Left ventricle myocardium inferior (tissue), 1 donor: ENCODE data around the gene SLC19A1. TPM values are rescaled to one million over a fixed set of nuclear protein-coding genes. Genes with fewer than 3 reads are reported as not detected.

Source experiments
- DNase-seq: peaks from one replicate; pipeline ENCODE4 v3.0.0-alpha.2; 2020
- H3K27ac ChIP-seq: fragments of 200-600 bp; replicated peaks from 2 replicates; pipeline ENCODE4 v1.8.0; 2021
- H3K27me3 ChIP-seq: fragments of 200-600 bp; 2 replicates; pipeline ENCODE4 v1.8.0; 2021; ENCODE audit warnings: low read depth
- H3K36me3 ChIP-seq: fragments of 200-600 bp; 2 replicates; pipeline ENCODE4 v1.8.0; 2021
- H3K4me1 ChIP-seq: fragments of 200-600 bp; 2 replicates; pipeline ENCODE4 v1.8.0; 2021
- H3K4me3 ChIP-seq: fragments of 200-600 bp; 2 replicates; pipeline ENCODE4 v1.8.0; 2021; ENCODE audit warnings: mild to moderate bottlenecking, moderate library complexity
- H3K9me3 ChIP-seq: fragments of 200-600 bp; replicated peaks from 2 replicates; pipeline ENCODE4 v1.8.0; 2021
- intact Hi-C: fragments of 100-400 bp; cut with micrococcal nuclease; formaldehyde crosslinking; loops from one replicate; pipeline ENCODE4 v1.11.0; 2022
- total RNA-seq: library from RNA; stranded (reverse); fragmentation: NEBNext Ultra II Directional; extraction: Animal tissue kit (Norgen Biotek cat#: 25700); gene quantifications from one replicate; pipeline ENCODE4 v1.2.1, GENCODE V29; 2021
- TF ChIP-seq, protein P1 (sequence below): fragments of 200-600 bp; IDR thresholded peaks from 2 replicates; pipeline ENCODE4 v1.8.0; 2021; ENCODE audit warnings: antibody characterized with exemption, mild to moderate bottlenecking, borderline replicate concordance
- donor health status: DM: no; HTN: yes; CAD: no; lungs with severe emphysema.

The SLC19A1 gene
- total RNA-seq, 1 donor from 2014 or later: 4.9 TPM

DNA sequence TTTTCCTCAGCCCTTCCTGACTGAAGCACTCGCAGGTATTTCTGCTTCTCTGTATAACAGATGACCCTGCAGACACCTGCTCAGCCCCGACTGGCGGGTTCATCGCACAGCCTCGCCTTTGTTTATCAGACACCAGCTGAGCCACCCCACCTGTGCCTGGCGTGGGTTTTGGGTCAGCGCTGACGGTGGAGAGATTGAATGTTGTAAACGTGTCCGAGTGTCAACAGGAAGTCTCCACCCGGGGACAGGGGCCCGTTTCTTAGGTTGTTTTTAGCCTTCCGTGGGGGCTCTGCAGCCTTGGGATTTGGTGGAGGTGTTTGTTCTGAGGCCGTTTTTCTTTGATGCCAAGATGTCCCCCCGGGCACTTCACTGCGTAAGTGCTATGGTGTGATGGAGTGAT, 77.1 kb downstream of the SLC19A1 start:
- intact Hi-C loops: no loop called here
- no peaks in the 10 kb centered on the region for H3K27me3 ChIP-seq
- no peak overlapping the region for H3K27ac ChIP-seq
- peaks cover 19% of the 10 kb centered on the region for H3K9me3 ChIP-seq
- H3K4me3 ChIP-seq: no peak overlapping the region
- peak; percentile 15 for DNase-seq
- peaks cover 12% of the 10 kb centered on the region for H3K4me1 ChIP-seq
- TF ChIP-seq, protein P1, sequence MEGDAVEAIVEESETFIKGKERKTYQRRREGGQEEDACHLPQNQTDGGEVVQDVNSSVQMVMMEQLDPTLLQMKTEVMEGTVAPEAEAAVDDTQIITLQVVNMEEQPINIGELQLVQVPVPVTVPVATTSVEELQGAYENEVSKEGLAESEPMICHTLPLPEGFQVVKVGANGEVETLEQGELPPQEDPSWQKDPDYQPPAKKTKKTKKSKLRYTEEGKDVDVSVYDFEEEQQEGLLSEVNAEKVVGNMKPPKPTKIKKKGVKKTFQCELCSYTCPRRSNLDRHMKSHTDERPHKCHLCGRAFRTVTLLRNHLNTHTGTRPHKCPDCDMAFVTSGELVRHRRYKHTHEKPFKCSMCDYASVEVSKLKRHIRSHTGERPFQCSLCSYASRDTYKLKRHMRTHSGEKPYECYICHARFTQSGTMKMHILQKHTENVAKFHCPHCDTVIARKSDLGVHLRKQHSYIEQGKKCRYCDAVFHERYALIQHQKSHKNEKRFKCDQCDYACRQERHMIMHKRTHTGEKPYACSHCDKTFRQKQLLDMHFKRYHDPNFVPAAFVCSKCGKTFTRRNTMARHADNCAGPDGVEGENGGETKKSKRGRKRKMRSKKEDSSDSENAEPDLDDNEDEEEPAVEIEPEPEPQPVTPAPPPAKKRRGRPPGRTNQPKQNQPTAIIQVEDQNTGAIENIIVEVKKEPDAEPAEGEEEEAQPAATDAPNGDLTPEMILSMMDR: no peak
- peaks cover 28% of the 10 kb centered on the region for H3K36me3 ChIP-seq

DNA sequence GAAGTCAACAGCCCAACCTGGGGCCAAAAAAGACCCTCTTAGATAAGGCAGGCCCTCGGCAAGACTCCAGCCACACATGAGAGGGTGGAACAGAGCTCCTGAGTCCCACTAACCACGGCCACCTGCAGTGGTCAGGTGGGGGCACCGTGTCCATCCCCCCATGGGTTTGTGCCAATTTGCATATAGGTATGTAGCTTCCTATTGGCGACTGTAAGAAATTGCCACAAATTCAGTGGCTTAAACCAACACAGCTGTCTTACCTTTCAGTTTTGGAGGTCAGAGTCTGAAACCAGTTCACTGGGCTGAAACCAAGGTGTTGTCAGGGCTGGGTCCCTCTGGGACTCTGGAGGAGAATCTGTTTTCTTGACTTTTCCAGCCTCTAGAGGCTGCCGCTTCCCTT, 77.9 kb downstream of the SLC19A1 start:
- intact Hi-C loops: no loop called here

DNA sequence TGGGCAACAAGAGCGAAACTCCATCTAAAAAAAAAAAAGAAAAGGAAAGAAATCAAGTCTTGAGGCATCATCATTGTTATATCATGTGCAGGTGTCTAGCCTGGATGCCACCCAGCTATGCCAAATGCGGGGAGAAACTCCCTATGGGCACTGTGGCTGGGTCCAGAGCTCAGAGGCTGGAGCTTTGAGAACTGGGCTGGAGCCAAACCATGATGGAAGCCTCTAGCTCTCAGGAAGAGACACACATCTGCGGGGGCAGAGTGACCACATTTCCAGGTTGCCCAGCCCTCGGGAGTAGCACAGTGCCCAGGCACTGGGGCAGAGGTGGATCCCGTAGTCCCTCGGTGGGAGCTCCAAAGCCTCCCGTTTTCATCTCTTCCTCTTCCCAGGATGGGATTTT, 78.4 kb downstream of the SLC19A1 start:
- Histone ChIP-seq H3K4me1 (no peaks in the 10 kb centered on the region), H3K9me3 (peaks cover 19% of the 10 kb centered on the region), H3K4me3 (no peak overlapping the region), H3K36me3 (peaks cover 31% of the 10 kb centered on the region), H3K27ac (no peak overlapping the region), H3K27me3 (no peaks in the 10 kb centered on the region)
- intact Hi-C loops: no loop called here
- peak; percentile 12 for DNase-seq
- TF ChIP-seq, protein P1: no peak

More for the DNA sequence above, 77.9 kb downstream of the SLC19A1 start:
- TF ChIP-seq, protein P1: no peak
- Histone ChIP-seq H3K9me3 (peaks cover 19% of the 10 kb centered on the region), H3K4me3 (no peak overlapping the region), H3K27me3 (no peaks in the 10 kb centered on the region), H3K4me1 (peaks cover 4% of the 10 kb centered on the region), H3K27ac (no peak overlapping the region), H3K36me3 (peaks cover 32% of the 10 kb centered on the region)
- DNase-seq: peak; percentile 4

DNA sequence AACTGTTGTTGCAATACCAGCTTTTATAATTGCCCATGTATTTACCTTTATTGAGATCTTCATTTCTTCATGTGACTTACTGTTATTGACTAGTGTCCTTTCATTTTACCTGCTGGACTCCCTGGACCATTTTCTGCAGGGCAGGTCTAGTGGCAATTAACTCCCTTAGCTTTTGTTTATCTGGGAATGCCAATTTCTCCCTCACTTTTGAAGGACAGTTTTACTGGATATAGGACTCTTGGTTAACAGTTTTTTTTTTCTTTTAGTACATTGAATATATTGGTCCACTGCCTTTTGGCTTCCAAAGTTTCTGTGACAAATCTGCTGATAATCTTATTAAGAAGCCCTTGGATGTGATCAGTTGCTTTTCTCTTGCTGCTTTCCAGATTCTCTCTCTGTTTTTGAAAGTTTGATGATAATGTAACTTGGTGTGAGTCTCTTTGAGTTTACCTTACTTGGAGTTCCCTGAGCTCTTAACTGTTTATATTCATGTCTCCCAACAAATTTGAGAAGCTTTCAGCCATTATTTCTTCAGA, 80.4 kb downstream of the SLC19A1 start:
- H3K27ac ChIP-seq: no peak overlapping the region
- H3K27me3 ChIP-seq: no peaks in the 10 kb centered on the region
- TF ChIP-seq, protein P1: no peak
- peaks cover 19% of the 10 kb centered on the region for H3K9me3 ChIP-seq
- DNase-seq: no peak
- peaks cover 5% of the 10 kb centered on the region for H3K4me1 ChIP-seq
- H3K36me3 ChIP-seq: peaks cover 23% of the 10 kb centered on the region
- H3K4me3 ChIP-seq: no peak overlapping the region
- intact Hi-C loops: no loop called here

DNA sequence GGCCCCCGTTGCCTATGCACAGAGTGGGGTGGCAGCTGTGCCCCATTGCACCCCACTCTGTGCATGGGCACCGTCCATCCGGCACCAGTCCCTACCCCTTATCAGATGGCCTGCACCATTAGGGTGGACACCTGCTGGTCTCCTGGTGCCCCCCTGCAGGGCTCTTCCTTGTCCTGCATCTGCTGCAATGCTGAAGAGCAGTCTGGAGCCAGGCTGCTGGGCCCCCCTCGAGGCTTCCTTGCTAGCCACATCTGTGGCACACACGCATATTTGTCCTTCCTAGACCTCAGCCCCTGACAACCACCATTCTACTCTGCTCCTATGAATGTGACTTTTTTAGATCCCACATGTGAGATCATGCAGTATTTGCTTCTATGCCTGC, 80.9 kb downstream of the SLC19A1 start:
- H3K9me3 ChIP-seq: peaks cover 19% of the 10 kb centered on the region
- H3K27ac ChIP-seq: no peak overlapping the region
- H3K4me1 ChIP-seq: peaks cover 10% of the 10 kb centered on the region
- H3K4me3 ChIP-seq: no peak overlapping the region
- intact Hi-C loops: no loop called here
- peak; percentile 5 for DNase-seq
- no peaks in the 10 kb centered on the region for H3K27me3 ChIP-seq
- TF ChIP-seq, protein P1: no peak
- H3K36me3 ChIP-seq: peaks cover 23% of the 10 kb centered on the region
